Pancreas (tissue), 10 donors: Measurements from ENCODE around the gene M1AP. TPM values are rescaled to one million over a fixed set of nuclear protein-coding genes. Genes with fewer than 3 reads are reported as not detected.

Experiments
- ATAC-seq, 4 donors: fragments of 200-7000 bp; cut with Tn5 transposase; one replicate each; pipeline versions ENCODE4 v1.8.0 to v1.9.1; 2020; ENCODE audit warnings: mild to moderate bottlenecking in 4 of 4, moderate library complexity in 4 of 4
- DNase-seq, 6 donors: peaks; one replicate each; pipeline ENCODE4 v3.0.0-alpha.2; 2020
- FAIRE-seq: peaks from 2 replicates; lab custom pipeline; 2012; peaks lifted over from hg19 to GRCh38; lab: Jason Lieb, UNC
- H3K27ac ChIP-seq, 4 donors: fragments of 200-600 bp; sonication (generic); 1 replicate in 3 of 4; 2 replicates in 1 of 4; pipeline versions ENCODE4 v1.5.0 to v1.8.0; 2020
- H3K27me3 ChIP-seq, 4 donors: fragments of 200-600 bp; one replicate each; pipeline ENCODE4 v1.8.0; 2021
- H3K36me3 ChIP-seq, 3 donors: fragments of 200-600 bp; sonication (generic) in 1 of 3; one replicate each; pipeline versions ENCODE4 v1.5.0 to v1.8.0; 2020 to 2021
- H3K4me1 ChIP-seq, 3 donors: fragments of 200-600 bp; one replicate each; pipeline ENCODE4 v1.8.0; 2021
- H3K4me3 ChIP-seq, 4 donors: fragments of 200-600 bp; sonication (generic) in 2 of 4; one replicate each; pipeline versions ENCODE4 v1.5.0 to v1.8.0; 2020 to 2021
- H3K9me3 ChIP-seq, 4 donors: fragments of 200-600 bp; one replicate each; pipeline ENCODE4 v1.8.0; 2021
- CTCF ChIP-seq, 4 donors: fragments of 200-600 bp; sonication (generic) in 3 of 4; IDR thresholded peaks; one replicate each; pipeline versions ENCODE4 v1.5.0 to v1.8.0; 2021; ENCODE audit warnings: antibody characterized with exemption in 4 of 4
- WGBS, 2 donors: extraction: QIAGEN DNeasy Blood & Tissue Kit; methylation state at CpG; one replicate each; pipeline ENCODE4 v1.1.7; 2013; 5-methylcytosine and 5-hydroxymethylcytosine counted together
- intact Hi-C, 3 donors: fragments of 100-400 bp; cut with DNase I; formaldehyde crosslinking; loops; one replicate each; pipeline versions ENCODE4 v1.11.1 to v1.14.2; 2022
- polyA plus RNA-seq, 2 donors: library from polyadenylated mRNA; stranded (reverse); fragments of 200-250 nt; gene quantifications; one replicate each; pipeline ENCODE4 v1.2.3, GENCODE V29; 2013
- total RNA-seq, 6 donors: library from RNA; stranded (reverse); fragmentation: NEBNext Ultra II Directional in 4 of 6; extraction: Animal tissue kit (Norgen Biotek cat#: 25700) in 4 of 6; gene quantifications; one replicate each; pipeline versions ENCODE4 v1.2.1 to v1.2.4, GENCODE V29; 2021 to 2023
- donor health status: healthy with polysubstance abuse.
- donor health status: DM: no; HTN: no; CAD: no; lungs with moderate emphysema.
- donor health status: DM: no; HTN: no; CAD: no.
- donor health status: control.
- donor health status: control.
- donor health status: Bipolar disorder and iron deficiency.
- donor health status: DM: yes; HTN: yes; CAD: no.
- donor health status: DM: no; HTN: no; CAD: no.
- donor health status: DM: no; HTN: no; CAD: no.
- donor health status: DM: yes; HTN: yes; CAD: no.

The M1AP gene
- total and polyA plus RNA-seq, 8 donors = 0.11 to 0.66 (median 0.27) TPM

DNA sequence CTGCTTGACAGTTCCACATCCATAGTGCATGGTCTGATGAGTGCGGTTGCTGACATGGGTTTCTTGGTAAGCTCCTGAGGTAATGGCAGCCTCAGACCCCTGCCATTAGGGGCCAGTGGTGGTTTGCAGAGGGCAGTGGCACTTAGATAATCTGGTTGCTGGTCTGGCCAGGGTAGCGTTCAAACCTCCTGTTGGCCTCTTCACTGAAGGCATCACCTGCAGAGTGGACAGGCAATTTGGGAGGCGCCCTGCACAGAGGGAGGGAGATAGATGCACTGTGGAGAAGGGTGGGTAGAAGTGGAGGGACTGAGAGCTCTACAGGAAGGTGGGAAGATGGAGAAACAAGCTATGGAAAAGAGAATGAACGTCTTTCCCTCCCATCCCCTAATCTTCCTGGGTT is 114.7 kb downstream of the M1AP start:
- intact Hi-C loops = no loop called here
- WGBS, 2 donors = 75 to 77% methylated on average over 4 of the region's 4 CpGs
- FAIRE-seq = no peak

DNA sequence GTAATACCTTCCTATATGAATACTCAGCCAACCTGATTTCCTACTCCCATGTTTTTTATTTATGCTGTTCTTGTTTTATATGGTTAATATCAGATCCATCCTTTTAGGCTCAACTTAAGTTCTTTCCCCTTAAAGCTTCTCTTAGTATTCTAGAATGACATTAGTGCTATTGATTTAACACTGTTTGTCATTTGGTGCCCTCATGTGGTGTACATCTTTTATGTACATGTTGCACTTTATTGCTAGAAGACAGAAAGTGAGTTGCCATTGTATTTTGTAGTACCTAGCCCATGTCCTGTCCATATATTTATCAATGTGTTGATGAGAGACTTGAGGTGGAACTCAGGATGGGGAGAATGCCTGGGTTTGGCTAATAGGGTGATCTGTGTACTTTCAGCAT is 115.9 kb downstream of the M1AP start:
- no peak for DNase-seq
- Histone ChIP-seq H3K27me3 (no peaks in the 10 kb centered on the region), H3K4me3 (no peak overlapping the region), H3K27ac (no peak overlapping the region), H3K4me1 (peaks cover 7 to 18% (median 14%) of the 10 kb centered on the region in 3 donors), H3K36me3 (peaks cover 0 to 4% (median 0%) of the 10 kb centered on the region in 3 donors), H3K9me3 (no peaks in the 10 kb centered on the region)
- FAIRE-seq = no peak
- intact Hi-C loops = no loop called here
- ATAC-seq = no peak
- no peak for TF ChIP-seq CTCF (IDR thresholded peaks at IDR 0.05)

More for the DNA sequence above, 114.7 kb downstream of the M1AP start:
- peaks cover 3 to 12% (median 11%) of the 10 kb centered on the region in 3 donors for H3K4me1 ChIP-seq
- H3K36me3 ChIP-seq = no peaks in the 10 kb centered on the region
- H3K4me3 ChIP-seq = no peak overlapping the region
- no peak for TF ChIP-seq CTCF (IDR thresholded peaks at IDR 0.05)
- DNase-seq = peak in 1 of 6 donors; percentile 1
- H3K9me3 ChIP-seq = no peaks in the 10 kb centered on the region
- H3K27ac ChIP-seq = no peak overlapping the region
- no peak for ATAC-seq
- H3K27me3 ChIP-seq = no peaks in the 10 kb centered on the region

DNA sequence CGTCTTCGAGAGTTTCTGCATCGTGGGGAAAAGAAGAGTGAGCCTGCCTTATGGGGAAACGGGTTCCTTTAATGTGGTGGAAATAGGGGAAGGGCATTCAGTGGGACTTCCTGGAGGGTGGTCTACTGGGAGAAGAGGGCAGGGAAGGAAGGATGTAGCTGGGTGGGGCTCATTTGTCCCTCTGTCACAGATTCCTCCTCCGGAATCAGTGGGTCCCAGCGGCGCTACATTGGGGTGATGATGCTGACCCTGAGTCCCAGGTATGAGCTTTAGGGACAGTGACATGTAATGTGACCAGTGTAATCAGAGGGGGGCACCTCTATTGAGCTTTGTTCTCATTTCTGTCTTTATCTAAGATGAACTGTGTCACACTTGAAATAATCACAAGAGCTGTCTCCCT is 116.5 kb downstream of the M1AP start:
- Histone ChIP-seq H3K36me3 (peaks cover 0 to 9% (median 0%) of the 10 kb centered on the region in 3 donors), H3K4me3 (no peak overlapping the region), H3K27me3 (no peaks in the 10 kb centered on the region), H3K4me1 (peaks cover 7 to 18% (median 14%) of the 10 kb centered on the region in 3 donors), H3K9me3 (no peaks in the 10 kb centered on the region), H3K27ac (no peak overlapping the region)
- FAIRE-seq (no peak), DNase-seq (peak in 1 of 6 donors; percentile 19), ATAC-seq (no peak)
- WGBS, 2 donors = 84 to 91% methylated on average over 7 of the region's 7 CpGs
- intact Hi-C loops = no loop called here
- no peak for TF ChIP-seq CTCF (IDR thresholded peaks at IDR 0.05)

- FAIRE-seq (no peak), ATAC-seq (peak; percentile 27 to 40 (median 29)), DNase-seq (peak in 4 of 6 donors; percentile 40 to 76 (median 61))
- Histone ChIP-seq H3K27ac (peak overlapping the region in 3 of 4 donors; percentile 59 to 83 (median 74)), H3K4me1 (peaks cover 7 to 18% (median 14%) of the 10 kb centered on the region in 3 donors), H3K4me3 (peak overlapping the region; percentile 77 to 99 (median 97)), H3K9me3 (no peaks in the 10 kb centered on the region), H3K27me3 (no peaks in the 10 kb centered on the region), H3K36me3 (peaks cover 0 to 13% (median 0%) of the 10 kb centered on the region in 3 donors)
- TF ChIP-seq CTCF (IDR thresholded peaks at IDR 0.05) = no peak
- intact Hi-C loops = no loop called here
- WGBS, 2 donors = 2 to 4% methylated on average over 54 of the region's 54 CpGs
These were observed 117.6 kb downstream of the M1AP start for GRCh38 chr2:74530239-74531187.
